GM19193 (cell line): ENCODE results near the gene TET2.

Experiments used
- POLR2A ChIP-seq: IDR thresholded peaks from 4 replicates; pipeline ENCODE4 v1.6.1; 2011; ENCODE audit not compliant: insufficient read depth, insufficient read length; ENCODE audit errors: extremely low read depth

The TET2 gene

DNA sequence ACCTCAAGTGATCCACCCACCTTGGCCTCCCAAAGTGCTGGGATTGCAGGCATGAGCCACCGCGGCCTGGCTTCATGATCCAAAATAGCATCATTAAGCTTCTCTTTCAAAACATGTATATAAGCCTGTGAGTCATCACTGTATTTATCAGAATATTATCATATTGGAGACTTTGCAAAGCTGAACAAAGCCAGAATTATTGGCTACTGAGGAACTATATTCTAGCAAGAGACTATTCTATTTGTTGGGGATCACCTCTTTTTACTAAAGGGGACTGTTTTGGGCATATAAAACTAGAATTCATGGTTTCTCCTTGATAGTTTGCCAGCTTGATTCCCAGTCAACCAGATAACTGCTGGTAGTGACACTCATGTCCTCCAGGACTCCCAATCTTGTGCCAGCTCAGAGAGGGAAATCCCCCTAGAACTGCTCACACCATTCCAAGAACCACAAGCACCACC, 40.1 kb downstream of the TET2 start:
- TF ChIP-seq POLR2A: no peak

DNA sequence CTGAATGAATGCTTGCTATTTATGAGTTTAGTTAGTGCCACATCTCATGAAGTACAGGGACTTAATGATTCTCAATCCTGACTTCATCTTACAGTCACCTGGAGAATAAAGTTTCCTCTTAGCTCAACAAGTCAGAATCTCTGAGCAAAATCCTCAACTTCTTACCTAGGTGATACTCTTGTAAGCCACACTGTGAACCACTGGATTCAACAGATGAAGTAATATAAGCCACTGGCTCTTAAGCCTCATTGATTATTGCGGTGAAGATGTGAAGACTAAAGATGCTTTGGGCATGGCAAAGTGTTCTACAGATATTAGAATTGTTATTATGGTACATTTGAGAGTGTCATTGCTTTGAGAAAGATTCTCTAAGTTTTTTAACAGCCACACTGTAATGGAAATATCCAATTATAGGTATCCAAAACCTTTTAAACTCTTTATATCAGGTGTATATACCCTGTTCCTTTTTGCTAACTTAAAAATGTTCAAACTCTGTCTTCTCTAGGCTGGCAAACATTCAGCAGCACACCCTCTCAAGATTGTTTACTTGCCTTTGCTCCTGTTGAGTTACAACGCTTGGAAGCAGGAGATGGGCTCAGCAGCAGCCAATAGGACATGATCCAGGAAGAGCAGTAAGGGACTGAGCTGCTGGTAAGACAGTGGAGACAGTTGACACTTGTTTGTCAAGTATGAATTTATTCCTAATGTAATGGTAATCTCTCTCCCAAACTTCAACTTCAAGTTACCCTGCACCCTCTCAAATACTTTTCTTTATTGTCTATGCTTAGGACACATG, 43.4 kb downstream of the TET2 start:
- no peak for TF ChIP-seq POLR2A

DNA sequence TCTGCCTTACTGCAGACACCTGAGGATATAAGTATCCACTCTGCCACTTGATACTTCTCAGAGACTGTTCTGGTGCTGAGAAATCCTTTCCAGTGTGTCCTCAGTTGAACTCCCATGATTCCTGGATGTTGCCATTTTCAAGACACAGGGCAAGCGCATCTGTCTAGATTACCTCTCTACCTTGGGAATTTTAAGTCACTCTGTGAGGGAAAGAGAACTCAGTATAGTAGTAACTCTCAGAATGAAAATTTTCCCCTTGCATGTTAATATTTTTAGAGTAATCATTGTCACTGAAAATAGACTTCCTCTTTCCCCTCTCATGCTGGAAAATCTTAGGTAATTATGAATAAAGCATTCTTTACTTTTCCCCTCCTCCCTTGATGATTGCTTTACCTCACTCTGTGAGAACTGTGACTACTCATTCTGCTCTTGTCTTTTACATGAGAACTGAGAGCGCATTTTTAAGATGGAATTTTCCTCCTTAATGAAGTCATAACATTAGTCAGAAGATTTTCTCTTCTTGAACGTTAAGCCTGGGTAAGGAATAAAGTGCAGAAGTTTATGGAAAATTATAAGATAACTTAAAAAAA, 45.0 kb downstream of the TET2 start:
- TF ChIP-seq POLR2A: no peak

DNA sequence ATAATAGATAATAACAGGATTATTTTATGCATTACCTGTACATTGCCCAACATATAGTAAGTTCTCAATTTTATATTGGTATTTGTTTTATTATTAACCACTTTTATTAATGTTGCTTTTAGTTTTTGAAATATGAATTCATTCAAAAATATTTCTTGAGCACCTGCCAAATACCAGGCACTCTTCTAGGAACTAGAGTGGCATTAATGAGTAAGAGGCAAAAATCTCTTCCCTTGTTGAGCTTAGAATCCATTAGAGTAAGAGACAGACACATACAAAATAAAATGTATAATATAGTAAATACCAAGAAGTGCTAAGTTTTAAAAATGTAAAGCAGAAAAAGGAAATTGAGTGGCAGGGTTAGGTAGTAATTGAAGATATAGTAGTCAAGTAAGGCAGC, 45.8 kb downstream of the TET2 start:
- no peak for TF ChIP-seq POLR2A

DNA sequence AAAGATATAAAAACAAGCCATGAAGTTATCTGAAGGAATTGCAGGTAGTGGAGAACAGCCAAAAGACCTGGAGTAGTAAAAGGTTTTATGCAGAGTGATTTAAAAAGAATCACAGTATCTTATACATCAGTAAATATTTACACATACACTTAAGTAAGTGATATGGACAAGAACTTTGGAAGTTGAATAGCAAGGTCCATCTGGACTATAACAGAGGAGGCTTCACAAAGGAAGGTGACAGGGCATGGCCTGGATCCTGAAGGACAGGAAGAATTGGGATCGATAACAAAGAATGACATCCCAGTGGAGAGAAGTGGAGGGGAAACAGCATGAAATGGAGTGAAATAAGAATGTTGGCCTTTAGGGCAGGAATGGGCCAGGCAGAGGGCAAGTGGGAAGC, 46.2 kb downstream of the TET2 start:
- no peak for TF ChIP-seq POLR2A

DNA sequence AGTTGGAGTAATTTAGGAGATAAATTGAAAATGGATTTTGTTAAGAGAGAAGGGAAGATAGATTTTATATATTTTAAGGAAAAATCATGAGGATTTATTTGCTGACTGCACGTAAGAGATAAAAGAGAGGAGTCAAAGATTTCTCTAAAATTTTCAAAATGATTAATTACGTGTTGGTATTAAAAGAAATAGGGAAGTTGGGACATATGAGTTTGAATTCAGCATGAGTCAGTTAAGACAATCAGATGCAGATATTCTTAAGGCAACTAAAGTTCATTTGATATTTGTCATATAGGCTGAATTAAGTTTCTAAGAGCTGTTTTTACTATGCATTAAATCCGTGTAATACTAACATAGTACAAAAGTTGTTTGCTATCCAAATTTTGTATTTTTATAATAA, 46.9 kb downstream of the TET2 start:
- no peak for TF ChIP-seq POLR2A

DNA sequence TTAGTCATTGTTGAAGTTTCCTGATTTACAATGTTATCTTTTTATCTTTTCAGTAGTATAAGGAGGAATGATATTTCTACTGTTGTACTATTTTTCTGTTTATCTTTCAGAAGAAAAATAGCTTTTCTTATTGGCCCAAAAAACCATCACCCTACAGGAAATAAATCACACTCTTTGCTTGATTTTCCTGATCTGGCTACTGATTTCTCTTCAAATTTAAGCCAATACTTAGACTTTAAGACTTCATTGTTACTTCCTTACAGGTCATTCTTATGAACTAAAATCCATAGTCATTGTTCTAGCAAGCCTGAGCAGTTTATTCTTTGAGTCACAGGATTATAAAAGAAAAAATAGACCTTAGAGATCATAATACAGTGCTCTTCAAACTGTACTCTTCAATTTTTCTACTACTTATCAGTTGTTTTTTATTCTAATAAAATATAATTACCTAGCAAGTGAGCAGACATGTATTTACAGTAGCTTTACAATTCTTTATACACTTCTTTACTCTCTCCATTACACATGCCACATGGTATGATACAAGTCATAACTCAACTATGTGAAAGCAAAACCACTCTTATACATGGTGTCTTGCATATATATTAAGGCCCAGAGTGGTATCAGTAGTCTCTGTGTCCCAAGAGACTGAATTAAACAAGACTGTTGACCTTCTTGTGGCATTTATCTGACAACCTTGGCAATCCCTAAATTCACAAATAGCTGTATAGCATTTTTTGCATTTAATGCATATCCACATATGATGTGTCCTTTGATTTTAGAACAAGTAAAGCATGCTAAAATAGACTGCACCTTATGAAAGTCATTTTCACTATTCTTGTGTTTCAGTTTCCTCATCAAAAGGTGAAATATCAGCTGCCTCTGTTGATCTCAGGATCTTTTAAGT, 47.9 kb downstream of the TET2 start:
- no peak for TF ChIP-seq POLR2A

DNA sequence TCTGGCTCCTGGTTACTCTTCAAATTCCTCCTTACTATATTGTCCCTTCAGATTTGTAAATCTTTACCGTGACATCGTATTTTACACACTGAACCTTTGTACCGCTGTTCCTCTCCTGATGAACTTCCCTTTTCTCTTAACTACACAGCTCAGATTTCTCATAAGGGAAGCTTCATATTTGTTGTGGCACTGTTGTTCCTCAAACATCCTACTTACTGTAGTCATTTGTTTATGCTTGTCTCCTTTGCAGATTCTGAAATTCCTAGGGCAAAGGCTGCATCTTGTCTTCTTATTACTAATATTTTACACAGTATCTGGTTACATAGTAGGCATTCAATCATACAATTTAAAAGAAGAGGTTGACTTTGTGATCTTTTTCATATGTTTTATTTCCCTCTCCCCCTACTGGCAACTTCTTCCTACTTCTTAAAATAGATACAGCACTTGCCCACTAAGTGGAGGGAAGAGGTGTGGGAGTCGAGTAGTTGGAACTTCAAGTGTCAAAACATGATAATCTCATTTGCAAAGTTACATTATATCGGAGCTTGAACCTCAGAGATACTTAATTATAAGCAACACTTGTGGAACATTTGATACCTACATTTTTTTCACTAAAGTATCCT, 50.0 kb downstream of the TET2 start:
- no peak for TF ChIP-seq POLR2A

DNA sequence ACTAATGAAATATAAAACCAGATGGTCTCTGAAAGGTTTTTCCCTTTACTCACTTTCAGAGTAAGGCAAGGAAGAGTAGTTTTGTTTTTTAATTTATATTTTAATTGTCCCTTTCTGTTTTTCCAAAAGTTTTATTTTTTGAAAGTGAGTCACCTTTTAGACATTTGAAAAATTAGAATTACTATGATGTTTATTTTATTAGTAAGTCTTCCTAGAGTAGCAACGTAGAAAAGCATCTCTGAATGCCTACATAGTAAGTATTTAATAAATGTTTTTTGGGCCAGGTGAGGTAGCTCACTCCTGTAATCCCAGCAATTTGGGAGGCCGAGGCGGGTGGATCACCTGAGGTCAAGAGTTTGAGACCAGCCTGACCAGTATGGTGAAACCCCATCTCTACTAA, 51.1 kb downstream of the TET2 start:
- TF ChIP-seq POLR2A: no peak

DNA sequence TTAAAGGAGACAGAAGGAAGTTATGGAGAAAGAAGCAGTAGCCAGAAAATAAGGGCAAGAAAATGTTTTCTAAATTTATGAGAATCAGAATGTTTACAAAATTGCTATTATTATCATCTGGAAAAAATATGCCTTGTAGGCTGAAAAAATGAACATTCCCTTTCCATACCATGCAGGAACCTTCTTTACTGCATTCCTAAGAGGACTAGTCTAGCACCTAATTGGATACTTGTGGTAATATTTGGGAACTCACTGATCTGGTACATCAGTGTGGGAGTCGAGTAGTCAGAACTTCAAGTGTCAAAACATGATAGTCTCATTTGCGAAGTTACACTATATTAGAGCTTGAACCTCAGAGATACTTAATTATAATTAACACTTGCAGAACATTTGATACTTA, 51.9 kb downstream of the TET2 start:
- TF ChIP-seq POLR2A: no peak

DNA sequence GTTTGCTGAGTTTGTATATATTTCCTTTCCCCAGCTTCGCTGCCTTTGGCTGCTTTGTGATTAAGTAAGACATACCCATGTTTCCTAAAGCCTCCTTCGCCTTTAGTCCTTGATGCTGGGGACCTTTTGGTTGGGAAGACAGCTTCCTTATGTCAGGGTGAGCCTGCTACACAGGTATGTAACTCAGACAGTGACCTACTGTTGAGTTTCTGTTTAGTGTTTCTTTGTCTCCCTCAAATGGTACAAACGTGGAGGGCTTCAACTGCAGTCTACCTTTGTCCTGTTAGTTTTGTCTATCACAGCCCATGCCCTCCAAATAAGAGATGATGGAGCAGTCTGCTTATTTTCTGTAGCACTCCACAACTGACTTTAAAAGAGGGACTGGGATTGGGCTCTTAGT, 59.5 kb downstream of the TET2 start:
- TF ChIP-seq POLR2A: no peak

DNA sequence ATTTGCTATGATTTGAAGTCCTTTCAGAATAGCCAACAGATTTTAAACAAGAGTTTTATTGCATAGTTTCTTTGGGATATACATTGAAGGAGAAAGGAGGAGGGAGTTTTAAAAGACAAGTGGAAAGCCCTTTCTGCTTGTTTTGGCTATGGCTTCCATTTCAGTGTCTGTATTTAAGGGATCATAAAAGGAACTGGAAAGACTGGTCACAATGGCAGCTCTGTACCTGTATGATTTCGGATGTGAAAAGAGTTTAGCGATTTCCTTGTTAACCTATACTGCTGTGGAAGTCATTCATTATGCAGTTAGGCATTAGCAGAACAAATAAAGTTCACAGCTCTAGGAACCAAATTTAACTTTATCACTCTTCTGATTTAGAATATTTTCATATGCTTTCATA, 60.7 kb downstream of the TET2 start:
- no peak for TF ChIP-seq POLR2A

DNA sequence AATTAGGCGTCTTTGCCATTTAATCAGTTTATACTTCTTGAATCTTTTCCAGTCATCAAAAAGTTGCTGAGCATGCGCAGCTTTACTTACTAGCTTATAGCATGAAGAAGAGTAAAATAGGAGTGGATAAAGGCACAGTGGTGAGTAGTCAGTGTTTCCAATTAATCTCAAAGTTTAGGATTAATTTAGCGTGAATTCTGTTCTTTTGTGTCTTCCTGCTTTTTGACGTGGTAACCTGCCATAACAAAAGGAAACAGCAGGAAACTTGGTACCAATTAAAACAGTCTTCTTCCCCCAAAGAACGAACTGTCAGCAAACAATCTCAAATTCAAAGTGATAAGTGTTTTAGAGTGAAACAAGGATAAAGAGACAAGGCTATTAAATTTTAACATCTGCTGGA, 61.9 kb downstream of the TET2 start:
- TF ChIP-seq POLR2A: no peak

DNA sequence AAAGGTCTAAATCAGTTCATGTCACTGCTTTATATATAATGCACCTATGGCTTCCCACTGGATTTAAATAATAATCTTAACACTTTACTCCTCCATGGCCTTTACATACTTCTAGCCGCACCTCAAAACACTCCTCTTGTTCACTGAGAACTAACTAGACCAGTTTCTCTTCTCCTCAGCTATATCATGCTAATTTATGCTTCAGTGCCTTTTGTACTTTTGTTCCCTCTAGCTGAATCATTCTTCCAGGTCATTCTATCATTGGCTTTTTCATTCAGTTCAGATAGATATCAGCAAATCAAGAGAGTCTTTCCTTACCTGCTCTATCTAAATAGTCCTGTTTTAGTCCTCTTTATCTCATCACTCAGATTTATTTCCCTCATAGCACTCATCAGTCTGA, 64.2 kb downstream of the TET2 start:
- TF ChIP-seq POLR2A: no peak

DNA sequence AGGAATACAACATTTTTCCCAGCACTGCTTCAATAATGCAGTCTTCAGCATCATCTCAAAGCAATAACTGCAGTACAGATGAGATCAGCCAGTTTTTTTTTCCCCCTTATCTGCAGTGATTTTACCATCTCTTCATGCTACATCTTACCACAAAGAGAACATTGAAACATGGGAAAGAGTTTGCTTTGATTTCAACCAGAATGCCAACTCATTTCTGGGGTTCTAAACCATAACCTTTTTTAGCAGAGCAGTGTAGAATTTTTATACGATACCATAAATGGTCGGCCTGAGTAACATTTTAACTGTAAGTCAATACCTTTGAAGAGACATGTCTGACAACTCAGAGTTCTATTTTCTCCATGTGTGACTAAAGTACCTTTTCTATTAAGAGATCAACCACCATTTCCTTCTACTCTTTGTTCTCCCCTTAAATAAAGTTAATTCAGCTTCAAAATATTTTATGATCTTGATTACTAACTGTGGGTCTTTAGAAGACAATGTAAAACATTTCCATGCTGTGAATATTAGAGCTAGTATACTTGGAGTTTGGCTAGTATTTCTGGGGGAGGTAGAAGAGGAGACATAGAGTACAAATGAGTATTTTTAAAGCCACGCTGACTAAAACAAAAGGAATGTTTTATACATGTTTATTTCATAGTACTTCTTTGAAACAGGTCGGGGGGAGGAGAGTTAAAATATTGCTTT, 69.1 kb downstream of the TET2 start:
- no peak for TF ChIP-seq POLR2A

DNA sequence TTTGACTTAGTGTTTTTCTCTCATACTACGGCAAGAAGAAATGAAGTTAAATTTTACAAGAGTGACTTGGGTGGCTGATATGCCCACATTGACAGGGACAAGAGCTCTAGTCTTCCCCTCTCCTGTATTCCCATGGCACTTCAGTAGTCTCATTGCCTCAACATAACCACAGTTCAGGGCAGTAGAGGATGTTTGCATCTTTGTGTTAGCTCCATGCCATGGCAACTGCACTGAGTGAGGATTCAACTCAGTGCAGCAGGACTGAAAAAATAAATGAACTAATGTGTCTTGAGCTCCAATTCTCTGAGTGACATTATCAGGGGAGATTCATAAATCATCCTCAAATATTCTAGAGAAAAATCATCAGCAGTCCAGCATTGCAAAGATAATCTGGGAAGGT, 78.8 kb downstream of the TET2 start:
- no peak for TF ChIP-seq POLR2A
